Gastrocnemius medialis (tissue), 4 donors: ENCODE data around the gene ACTL10. TPM values are rescaled to one million over a fixed set of nuclear protein-coding genes. Genes with fewer than 3 reads are reported as not detected.

ENCODE experiments used
- ATAC-seq, 2 donors: fragments of 150-250 bp; one replicate each; pipeline ENCODE4 v1.9.1; 2016
- DNase-seq, 2 donors: peaks; one replicate each; pipeline ENCODE4 v3.0.0-alpha.2; 2019
- H3K27ac ChIP-seq, 4 donors: fragments of 200-600 bp; sonication (generic); 1 replicate in 1 of 4; 2 replicates in 3 of 4; pipeline ENCODE4 v1.5.1; 2016 to 2018; ENCODE audit warnings: mild to moderate bottlenecking in 2 of 4, moderate library complexity in 1 of 4
- H3K27me3 ChIP-seq, 3 donors: fragments of 200-600 bp; sonication (generic) in 2 of 3; 1 replicate in 1 of 3; 2 replicates in 2 of 3; pipeline versions ENCODE4 v1.5.1 to v1.6.0; 2016 to 2019; ENCODE audit warnings: mild to moderate bottlenecking in 1 of 3, moderate library complexity in 1 of 3
- H3K36me3 ChIP-seq, 2 donors: fragments of 200-600 bp; sonication (generic) in 1 of 2; one replicate each; pipeline ENCODE4 v1.5.1; 2017 to 2018
- H3K4me1 ChIP-seq, 2 donors: fragments of 200-600 bp; sonication (generic) in 1 of 2; one replicate each; pipeline ENCODE4 v1.5.1; 2016 to 2017; ENCODE audit warnings: mild to moderate bottlenecking in 2 of 2
- H3K4me3 ChIP-seq, 4 donors: fragments of 200-600 bp; sonication (generic) in 3 of 4; 1 replicate in 1 of 4; 2 replicates in 3 of 4; pipeline ENCODE4 v1.5.1; 2016 to 2019; ENCODE audit warnings: mild to moderate bottlenecking in 2 of 4
- H3K9me3 ChIP-seq, 3 donors: fragments of 200-600 bp; sonication (generic) in 2 of 3; 1 replicate in 1 of 3; 2 replicates in 2 of 3; pipeline ENCODE4 v1.5.1; 2016 to 2019
- CTCF ChIP-seq, 5 experiments: fragments of 450-650 bp in 3 of 5; fragments of 200-600 bp in 2 of 5; sonication (generic) in 2 of 5; IDR thresholded peaks in 4 of 5; conservative IDR thresholded peaks in 1 of 5; 1 replicate in 4 of 5; 2 replicates in 1 of 5; pipeline ENCODE4 v1.5.1; 2016 to 2019; ENCODE audit warnings: antibody characterized with exemption in 5 of 5, mild to moderate bottlenecking in 3 of 5, moderate library complexity in 3 of 5
- POLR2A ChIP-seq, 2 donors: fragments of 450-650 bp; IDR thresholded peaks; one replicate each; pipeline ENCODE4 v1.6.1; 2017; ENCODE audit warnings: antibody characterized with exemption in 2 of 2, mild to moderate bottlenecking in 2 of 2, moderate library complexity in 2 of 2
- in situ Hi-C, 4 donors: fragments of 200-750 bp; cut with MboI; loops; one replicate each; pipeline versions ENCODE4 v1.15.0 to v1.8.0; 2017; ENCODE audit warnings: low sequenced_read_pairs in 4 of 4
- intact Hi-C: fragments of 100-400 bp; cut with DNase I; formaldehyde crosslinking; loops from one replicate; pipeline ENCODE4 v1.15.1; 2023; ENCODE audit warnings: low total_unique reads
- total RNA-seq, 4 donors: library from RNA; depleted of rRNA; stranded (reverse); fragments of >200 nt; gene quantifications; one replicate each; pipeline versions ENCODE4 v1.1.0 to v1.2.3, GENCODE V29; 2016

Gene ACTL10
- total RNA-seq, 4 donors from 2014 or later, result 0.22 to 0.39 TPM; not detected in 2

GRCh38 chr20:33667245-33667675 is 517 bp downstream of the ACTL10 start:
- peak in 1 of 2 donors; percentile 55 for DNase-seq
- TF ChIP-seq POLR2A (IDR thresholded peaks at IDR 0.05), result no peak
- no peak for TF ChIP-seq CTCF (IDR thresholded peaks at IDR 0.05 in 4 of 5, conservative IDR thresholded peaks at IDR 0.05 in 1 of 5)
- Histone ChIP-seq H3K4me3 (peak overlapping the region; percentile 65 to 78 (median 72)), H3K4me1 (peaks cover 14 to 20% of the 10 kb centered on the region in 2 donors), H3K36me3 (peaks cover 0 to 15% of the 10 kb centered on the region in 2 donors), H3K27me3 (no peaks in the 10 kb centered on the region), H3K27ac (peak overlapping the region; percentile 63 to 83 (median 77)), H3K9me3 (no peaks in the 10 kb centered on the region)
- in situ Hi-C loops, result loop anchor here in 2 of 4 donors (5.0 to 10.0 kb wide), 2 partner anchors 202 to 210 kb away; no protein-coding TSS in a partner anchor
- intact Hi-C loops, result loop anchor here (5.0 to 10.0 kb wide), 3 partner anchors 182 to 328 kb away; partner anchors contain the start of genes CDK5RAP1 and RALY
- peak; percentile 24 to 40 for ATAC-seq

- Histone ChIP-seq H3K36me3 (peaks cover 0 to 15% of the 10 kb centered on the region in 2 donors), H3K4me3 (peak overlapping the region; percentile 65 to 78 (median 72)), H3K27ac (peak overlapping the region; percentile 63 to 83 (median 77)), H3K27me3 (no peaks in the 10 kb centered on the region), H3K4me1 (peaks cover 18 to 24% of the 10 kb centered on the region in 2 donors), H3K9me3 (no peaks in the 10 kb centered on the region)
- ATAC-seq (peak; percentile 63 to 73), DNase-seq (peak; percentile 59 to 77)
- TF ChIP-seq CTCF (IDR thresholded peaks at IDR 0.05 in 4 of 5, conservative IDR thresholded peaks at IDR 0.05 in 1 of 5) (peak; percentile 91 to 99 (median 95)), POLR2A (IDR thresholded peaks at IDR 0.05) (no peak)
- in situ Hi-C loops, result loop anchor here in 2 of 4 donors (5.0 to 10.0 kb wide), 2 partner anchors 203 to 211 kb away; no protein-coding TSS in a partner anchor
- intact Hi-C loops, result loop anchor here (2.0 to 10.0 kb wide), 4 partner anchors 183 to 327 kb away; partner anchors contain the start of genes CDK5RAP1 and RALY
These were observed 1.1 kb downstream of the ACTL10 start for GRCh38 chr20:33667676-33668465.

GRCh38 chr20:33668466-33669155 is 1.9 kb downstream of the ACTL10 start:
- in situ Hi-C loops, result loop anchor here in 2 of 4 donors (5.0 to 10.0 kb wide), 2 partner anchors 204 to 211 kb away; no protein-coding TSS in a partner anchor
- no peak for TF ChIP-seq CTCF (IDR thresholded peaks at IDR 0.05 in 4 of 5, conservative IDR thresholded peaks at IDR 0.05 in 1 of 5)
- TF ChIP-seq POLR2A (IDR thresholded peaks at IDR 0.05), result no peak
- H3K9me3 ChIP-seq, result no peaks in the 10 kb centered on the region
- no peak overlapping the region for H3K4me3 ChIP-seq
- peaks cover 0 to 15% of the 10 kb centered on the region in 2 donors for H3K36me3 ChIP-seq
- peak overlapping the region in 3 of 4 donors; percentile 76 to 83 (median 78) for H3K27ac ChIP-seq
- H3K4me1 ChIP-seq, result peaks cover 19 to 26% of the 10 kb centered on the region in 2 donors
- ATAC-seq (no peak), DNase-seq (no peak)
- intact Hi-C loops, result loop anchor here (2.0 to 10.0 kb wide), 4 partner anchors 184 to 326 kb away; partner anchors contain the start of genes CDK5RAP1 and RALY
- H3K27me3 ChIP-seq, result no peaks in the 10 kb centered on the region

GRCh38 chr20:33669224-33669623 is 2.5 kb downstream of the ACTL10 start:
- H3K4me3 ChIP-seq, result no peak overlapping the region
- TF ChIP-seq POLR2A (IDR thresholded peaks at IDR 0.05) (no peak), CTCF (IDR thresholded peaks at IDR 0.05 in 4 of 5, conservative IDR thresholded peaks at IDR 0.05 in 1 of 5) (no peak)
- no peaks in the 10 kb centered on the region for H3K27me3 ChIP-seq
- in situ Hi-C loops (loop anchor here in 2 of 4 donors (5.0 to 10.0 kb wide), 2 partner anchors 204 to 212 kb away; no protein-coding TSS in a partner anchor), intact Hi-C loops (loop anchor here (2.0 to 10.0 kb wide), 4 partner anchors 184 to 326 kb away; partner anchors contain the start of genes CDK5RAP1 and RALY)
- peak overlapping the region in 1 of 4 donors; percentile 41 for H3K27ac ChIP-seq
- H3K9me3 ChIP-seq, result no peaks in the 10 kb centered on the region
- H3K4me1 ChIP-seq, result peaks cover 19 to 23% of the 10 kb centered on the region in 2 donors
- H3K36me3 ChIP-seq, result peaks cover 0 to 15% of the 10 kb centered on the region in 2 donors
- DNase-seq, result no peak
- ATAC-seq, result no peak
